Fibroblast of lung (primary cell): Measurements from ENCODE around the gene DNMT3L. TPM values are rescaled to one million over a fixed set of nuclear protein-coding genes. Genes with fewer than 3 reads are reported as not detected.

Experiments used
- DNase-seq, 2 donors: peaks; one replicate each; pipeline versions ENCODE4 v3.0.0 to v3.0.0-alpha.2; 2010; ENCODE audit warnings: low read depth in 2 of 2
- H2AFZ ChIP-seq: 2 replicates; pipeline ENCODE4 v1.5.1; 2012; ENCODE audit warnings: low read length, control low read depth, inconsistent platforms
- H3K27ac ChIP-seq: 2 replicates; pipeline ENCODE4 v1.5.1; 2011; ENCODE audit warnings: low read length, control low read depth; ENCODE audit not compliant: insufficient read depth
- H3K27me3 ChIP-seq: 2 replicates; pipeline ENCODE4 v1.5.1; 2011; ENCODE audit warnings: mild to moderate bottlenecking, low read length; ENCODE audit not compliant: control insufficient read depth, insufficient read depth
- H3K36me3 ChIP-seq: 2 replicates; pipeline ENCODE4 v1.5.1; 2011; ENCODE audit warnings: low read length; ENCODE audit not compliant: control insufficient read depth, insufficient read depth
- H3K4me1 ChIP-seq: 2 replicates; pipeline ENCODE4 v1.5.1; 2011; ENCODE audit warnings: low read length; ENCODE audit not compliant: control insufficient read depth, insufficient read depth; ENCODE audit errors: extremely low read depth
- H3K4me2 ChIP-seq: 2 replicates; pipeline ENCODE4 v1.5.1; 2011; ENCODE audit warnings: low read length, control low read depth; ENCODE audit not compliant: insufficient read depth; ENCODE audit errors: extremely low read depth
- H3K4me3 ChIP-seq, 4 experiments: fragments of 200-600 bp in 1 of 4; sonication (generic) in 1 of 4; replicated peaks in 1 of 4; 2 replicates each; pipeline ENCODE4 v1.5.1; 2011 to 2016; ENCODE audit warnings: low read length in 4 of 4, low read depth in 3 of 4, mild to moderate bottlenecking in 3 of 4, control low read depth in 2 of 4, inconsistent platforms in 1 of 4, mixed read lengths in 1 of 4; ENCODE audit not compliant: insufficient read depth in 1 of 4; ENCODE audit errors: control extremely low read depth in 1 of 4
- H3K79me2 ChIP-seq: 2 replicates; pipeline ENCODE4 v1.5.1; 2012; ENCODE audit warnings: mild to moderate bottlenecking, low read length, inconsistent platforms; ENCODE audit not compliant: control insufficient read depth, insufficient read depth
- H3K9ac ChIP-seq: 2 replicates; pipeline ENCODE4 v1.5.1; 2011; ENCODE audit warnings: mild to moderate bottlenecking, low read length, control low read depth; ENCODE audit not compliant: insufficient read depth
- H3K9me3 ChIP-seq: 2 replicates; pipeline ENCODE4 v1.5.1; 2012; ENCODE audit warnings: low read depth, low read length; ENCODE audit not compliant: control insufficient read depth, insufficient read depth
- H4K20me1 ChIP-seq: 2 replicates; pipeline ENCODE4 v1.5.1; 2011; ENCODE audit warnings: low read length; ENCODE audit not compliant: control insufficient read depth, insufficient read depth; ENCODE audit errors: extremely low read depth
- CTCF ChIP-seq, 2 donors: IDR thresholded peaks in 1 of 2; conservative IDR thresholded peaks in 1 of 2; 1 replicate in 1 of 2; 2 replicates in 1 of 2; pipeline ENCODE4 v1.5.1; 2011 to 2012; ENCODE audit warnings: low read length in 2 of 2, control low read depth in 1 of 2, inconsistent platforms in 1 of 2, low read depth in 1 of 2, mild to moderate bottlenecking in 1 of 2
- EZH2 ChIP-seq: IDR thresholded peaks from 2 replicates; pipeline ENCODE4 v1.5.1; 2012; ENCODE audit warnings: low read length, control low read depth, mild to moderate bottlenecking; ENCODE audit errors: missing control alignments
- polyA plus RNA-seq, 2 donors: library from polyadenylated mRNA; depleted of rRNA in 1 of 2; stranded (reverse) in 1 of 2; unstranded in 1 of 2; fragments of >200 nt; gene quantifications; 2 replicates each; pipeline ENCODE4 v1.2.1, GENCODE V29; 2011 to 2012; ENCODE audit warnings: missing spikeins in 1 of 2
- total RNA-seq: library from RNA; depleted of rRNA; stranded (reverse); fragments of >200 nt; gene quantifications from 2 replicates; pipeline ENCODE4 v1.2.1, GENCODE V29; 2014

The DNMT3L gene
- total and polyA plus RNA-seq, 2 donors (not counting 1 experiment from before 2014, with no cell fraction given): not detected

GRCh38 chr21:44259082-44259705, 2.5 kb downstream of the DNMT3L start:
- Histone ChIP-seq H3K27ac (no peak overlapping the region), H2AFZ (no peak overlapping the region), H3K36me3 (no peaks in the 10 kb centered on the region), H4K20me1 (no peaks in the 10 kb centered on the region), H3K9ac (no peak overlapping the region), H3K9me3 (no peaks in the 10 kb centered on the region), H3K27me3 (peaks cover 2% of the 10 kb centered on the region), H3K4me3 (no peak overlapping the region), H3K4me2 (no peak overlapping the region), H3K79me2 (no peaks in the 10 kb centered on the region), H3K4me1 (no peaks in the 10 kb centered on the region)
- TF ChIP-seq CTCF (conservative IDR thresholded peaks at IDR 0.05 in 1 of 2, IDR thresholded peaks at IDR 0.05 in 1 of 2; ENCODE audit: low read depth in 1 of 2, low read length in 2 of 2): no peak
- no peak for TF ChIP-seq EZH2
- DNase-seq: peak; percentile 8 to 23

- Histone ChIP-seq H4K20me1 (no peaks in the 10 kb centered on the region), H3K27me3 (peaks cover 4% of the 10 kb centered on the region), H3K36me3 (no peaks in the 10 kb centered on the region), H3K27ac (no peak overlapping the region), H3K79me2 (no peaks in the 10 kb centered on the region), H3K9me3 (no peaks in the 10 kb centered on the region), H2AFZ (no peak overlapping the region), H3K4me1 (no peaks in the 10 kb centered on the region), H3K4me3 (no peak overlapping the region), H3K4me2 (no peak overlapping the region), H3K9ac (no peak overlapping the region)
- DNase-seq: no peak
- TF ChIP-seq CTCF (conservative IDR thresholded peaks at IDR 0.05 in 1 of 2, IDR thresholded peaks at IDR 0.05 in 1 of 2; ENCODE audit: low read depth in 1 of 2, low read length in 2 of 2) (no peak), EZH2 (no peak)
These were observed 3.5 kb downstream of the DNMT3L start for GRCh38 chr21:44258056-44258725.

GRCh38 chr21:44255511-44255981, 6.2 kb downstream of the DNMT3L start:
- no peaks in the 10 kb centered on the region for H3K79me2 ChIP-seq
- no peaks in the 10 kb centered on the region for H3K4me1 ChIP-seq
- H3K4me2 ChIP-seq: no peak overlapping the region
- no peaks in the 10 kb centered on the region for H4K20me1 ChIP-seq
- H2AFZ ChIP-seq: no peak overlapping the region
- H3K36me3 ChIP-seq: no peaks in the 10 kb centered on the region
- TF ChIP-seq CTCF (conservative IDR thresholded peaks at IDR 0.05 in 1 of 2, IDR thresholded peaks at IDR 0.05 in 1 of 2; ENCODE audit: low read depth in 1 of 2, low read length in 2 of 2): no peak
- TF ChIP-seq EZH2: no peak
- peaks cover 4% of the 10 kb centered on the region for H3K27me3 ChIP-seq
- no peak overlapping the region for H3K27ac ChIP-seq
- H3K4me3 ChIP-seq: no peak overlapping the region
- peak; percentile 8 to 12 for DNase-seq
- H3K9ac ChIP-seq: no peak overlapping the region
- H3K9me3 ChIP-seq: no peaks in the 10 kb centered on the region
